HepG2 (cell line): ENCODE data around the gene GALNT15. TPM values are rescaled to one million over a fixed set of nuclear protein-coding genes. Genes with fewer than 3 reads are reported as not detected.
A peak's percentile ranks its signal among the peaks of the same experiment; 100 is the strongest.

Experiments used
- ARID3A ChIP-seq: IDR thresholded peaks from 2 replicates; pipeline ENCODE4 v1.6.1; 2012; ENCODE audit warnings: low read depth, low read length, improper control_type of control experiment
- GATA4 ChIP-seq: sonication (generic); IDR thresholded peaks from 2 replicates; pipeline ENCODE4 v1.6.1; 2016; ENCODE audit warnings: antibody characterized with exemption, low read depth, borderline replicate concordance
- GATAD2A ChIP-seq: IDR thresholded peaks from 2 replicates; pipeline ENCODE4 v1.6.1; 2016
- HOMEZ ChIP-seq: IDR thresholded peaks from 2 replicates; pipeline ENCODE4 v1.6.1; 2016; ENCODE audit warnings: low read depth
- NCOA2 ChIP-seq: sonication (generic); formaldehyde crosslinking; IDR thresholded peaks from 2 replicates; pipeline ENCODE4 v1.8.0; 2022; ENCODE audit warnings: inconsistent platforms
- NFAT5 ChIP-seq: sonication (generic); formaldehyde crosslinking; IDR thresholded peaks from 2 replicates; pipeline ENCODE4 v1.4.0; 2020; ENCODE audit warnings: missing genetic modification reagents
- NR2F6 ChIP-seq, 2 experiments: IDR thresholded peaks; 2 replicates each; pipeline ENCODE4 v1.6.1; 2016; ENCODE audit warnings: antibody characterized with exemption in 1 of 2, mild to moderate bottlenecking in 1 of 2
- RXRB ChIP-seq: IDR thresholded peaks from 2 replicates; pipeline ENCODE4 v1.6.1; 2016; ENCODE audit warnings: borderline replicate concordance, missing genetic modification reagents, missing compliant biosample characterization
- SKI ChIP-seq: fragments of 450-650 bp; IDR thresholded peaks from one replicate; pipeline ENCODE4 v1.6.1; 2018; ENCODE audit warnings: mild to moderate bottlenecking; ENCODE audit not compliant: partially characterized antibody
- SRF ChIP-seq: IDR thresholded peaks from 2 replicates; pipeline ENCODE4 v1.6.1; 2011; ENCODE audit warnings: mild to moderate bottlenecking, low read depth, low read length, moderate library complexity
- TERF1 ChIP-seq: sonication (generic); formaldehyde crosslinking; IDR thresholded peaks from 2 replicates; pipeline ENCODE4 v1.8.0; 2022; ENCODE audit warnings: mild to moderate bottlenecking, missing genetic modification reagents, moderate library complexity
- ZNF451 ChIP-seq: sonication (generic); formaldehyde crosslinking; IDR thresholded peaks from 2 replicates; pipeline ENCODE4 v1.5.0; 2020; ENCODE audit warnings: mild to moderate bottlenecking, missing genetic modification reagents
- ZNF652 ChIP-seq: IDR thresholded peaks from 2 replicates; pipeline ENCODE4 v1.6.1; 2016; ENCODE audit warnings: low read depth, borderline replicate concordance
- ZSCAN20 ChIP-seq: sonication (generic); formaldehyde crosslinking; IDR thresholded peaks from 2 replicates; pipeline ENCODE4 v1.4.0; 2020; ENCODE audit warnings: missing genetic modification reagents, mild to moderate bottlenecking, borderline replicate concordance
- polyA plus RNA-seq, 8 experiments: library from polyadenylated mRNA; depleted of rRNA in 3 of 8; stranded (reverse) in 7 of 8; unstranded in 1 of 8; fragments of >200 nt; fragmentation: Illumina TruSeq in 4 of 8; extraction: Trizol in 4 of 8; gene quantifications; 2 replicates each; pipeline versions ENCODE4 v1.2.1 to v1.2.3, GENCODE V29; 2011 to 2016; ENCODE audit warnings: low read depth in 4 of 8, missing spikeins in 1 of 8, mixed read lengths in 1 of 8; ENCODE audit not compliant: insufficient read depth in 1 of 8
- total RNA-seq, 5 experiments: library from RNA; depleted of rRNA; stranded (reverse); fragments of >200 nt; fragmentation: Illumina TruSeq; extraction: Trizol; gene quantifications; 2 replicates each; pipeline ENCODE4 v1.2.3, GENCODE V29; 2016; ENCODE audit warnings: low read depth in 1 of 5
- TF ChIP-seq, protein P1 (sequence below): sonication (generic); formaldehyde crosslinking; IDR thresholded peaks from 2 replicates; pipeline ENCODE4 v1.5.1; 2020; ENCODE audit warnings: mild to moderate bottlenecking, missing genetic modification reagents

GALNT15 gene
- total and polyA plus RNA-seq, 2 of the 13 experiments (the other 11 are each of a cell fraction or from before 2014, with no cell fraction given) = 0.02 to 0.04 TPM

- TF ChIP-seq ZNF652 (CRISPR knock-in tag) = no peak
- peak; percentile 77; the same call in 1 of the 2 replicates for TF ChIP-seq HOMEZ (CRISPR knock-in tag)
- no peak; the same call in 1 of the 2 replicates for TF ChIP-seq NR2F6 (IDR thresholded peaks at IDR 0.05)
- peak; percentile 13; the same call in 1 of the 2 replicates for TF ChIP-seq NR2F6 (CRISPR knock-in tag; IDR thresholded peaks at IDR 0.05)
- peak; percentile 21 for TF ChIP-seq SKI
- TF ChIP-seq NCOA2 (CRISPR knock-in tag) = peak; percentile 39; the same call in 1 of the 2 replicates
- TF ChIP-seq TERF1 (CRISPR knock-in tag) = no peak
- no peak for TF ChIP-seq ZSCAN20
- TF ChIP-seq RXRB = peak; percentile 30; the same call in 1 of the 2 replicates
- TF ChIP-seq, protein P1, sequence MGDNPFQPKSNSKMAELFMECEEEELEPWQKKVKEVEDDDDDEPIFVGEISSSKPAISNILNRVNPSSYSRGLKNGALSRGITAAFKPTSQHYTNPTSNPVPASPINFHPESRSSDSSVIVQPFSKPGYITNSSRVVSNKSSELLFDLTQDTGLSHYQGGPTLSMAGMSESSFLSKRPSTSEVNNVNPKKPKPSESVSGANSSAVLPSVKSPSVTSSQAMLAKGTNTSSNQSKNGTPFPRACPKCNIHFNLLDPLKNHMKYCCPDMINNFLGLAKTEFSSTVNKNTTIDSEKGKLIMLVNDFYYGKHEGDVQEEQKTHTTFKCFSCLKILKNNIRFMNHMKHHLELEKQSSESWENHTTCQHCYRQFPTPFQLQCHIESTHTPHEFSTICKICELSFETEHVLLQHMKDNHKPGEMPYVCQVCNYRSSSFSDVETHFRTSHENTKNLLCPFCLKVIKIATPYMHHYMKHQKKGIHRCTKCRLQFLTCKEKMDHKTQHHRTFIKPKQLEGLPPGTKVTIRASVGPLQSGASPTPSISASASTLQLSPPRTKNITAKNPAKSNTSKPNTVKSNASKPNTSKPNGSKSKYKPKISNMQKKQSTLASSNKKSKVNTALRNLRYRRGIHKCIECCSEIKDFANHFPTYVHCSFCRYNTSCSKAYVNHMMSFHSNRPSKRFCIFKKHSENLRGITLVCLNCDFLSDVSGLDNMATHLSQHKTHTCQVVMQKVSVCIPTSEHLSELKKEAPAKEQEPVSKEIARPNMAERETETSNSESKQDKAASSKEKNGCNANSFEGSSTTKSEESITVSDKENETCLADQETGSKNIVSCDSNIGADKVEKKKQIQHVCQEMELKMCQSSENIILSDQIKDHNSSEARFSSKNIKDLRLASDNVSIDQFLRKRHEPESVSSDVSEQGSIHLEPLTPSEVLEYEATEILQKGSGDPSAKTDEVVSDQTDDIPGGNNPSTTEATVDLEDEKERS (CRISPR knock-in tag) = peak; percentile 75
- peak; percentile 74; the same call in 1 of the 2 replicates for TF ChIP-seq ARID3A
- TF ChIP-seq SRF = peak; percentile 83
- peak; percentile 53 for TF ChIP-seq GATAD2A (CRISPR knock-in tag)
- TF ChIP-seq GATA4 = no peak
- no peak for TF ChIP-seq ZNF451 (CRISPR knock-in tag)
- TF ChIP-seq NFAT5 (CRISPR knock-in tag) = no peak
Measured at GRCh38 chr3:16252243-16252978, 77.9 kb downstream of the GALNT15 start (continued).
